Activated T-helper 1 cell treated with anti-CD3 and anti-CD28 coated beads, Interleukin-12 subunit alpha, Interleukin-12 subunit beta, Interleukin-2, Interleukin-4 antibody, amounts not matched to agents 30 ng/mL and 10 ng/mL and 1 ng/mL, durations not matched to agents 14 hours and 24 hours and 36 hours (primary cell): ENCODE results near the gene LPP. TPM values are rescaled to one million over a fixed set of nuclear protein-coding genes. Genes with fewer than 3 reads are reported as not detected.
A peak's percentile ranks its signal among the peaks of the same experiment; 100 is the strongest.

Experiments used
- DNase-seq: peaks from one replicate; pipeline ENCODE4 v3.0.0; 2021; ENCODE audit warnings: low spot score
- H3K27ac Mint-ChIP-seq: one replicate; pipeline ENCODE4 v1.8.0; 2021; ENCODE audit warnings: mild to moderate bottlenecking, mixed read lengths
- H3K27me3 Mint-ChIP-seq: one replicate; pipeline ENCODE4 v1.8.0; 2022; ENCODE audit warnings: mild to moderate bottlenecking, moderate library complexity, mixed read lengths; ENCODE audit not compliant: insufficient read depth
- H3K36me3 Mint-ChIP-seq: one replicate; pipeline ENCODE4 v1.8.0; 2021; ENCODE audit warnings: low read depth, mixed read lengths
- H3K4me1 Mint-ChIP-seq: one replicate; pipeline ENCODE4 v1.8.0; 2021; ENCODE audit warnings: low read depth, mixed read lengths
- H3K4me3 Mint-ChIP-seq: one replicate; pipeline ENCODE4 v1.8.0; 2021; ENCODE audit warnings: mild to moderate bottlenecking, moderate library complexity, mixed read lengths
- H3K9me3 Mint-ChIP-seq: one replicate; pipeline ENCODE4 v1.8.0; 2021; ENCODE audit warnings: mixed read lengths
- intact Hi-C: fragments of 100-400 bp; cut with micrococcal nuclease; formaldehyde crosslinking; loops from one replicate; pipeline ENCODE4 v1.15.1; 2024
- total RNA-seq: library from RNA; stranded (reverse); gene quantifications from 2 replicates; pipeline ENCODE4 v1.2.3, GENCODE V29; 2022

LPP gene
- total RNA-seq, 1 donor from 2014 or later: 38.2 TPM

DNA sequence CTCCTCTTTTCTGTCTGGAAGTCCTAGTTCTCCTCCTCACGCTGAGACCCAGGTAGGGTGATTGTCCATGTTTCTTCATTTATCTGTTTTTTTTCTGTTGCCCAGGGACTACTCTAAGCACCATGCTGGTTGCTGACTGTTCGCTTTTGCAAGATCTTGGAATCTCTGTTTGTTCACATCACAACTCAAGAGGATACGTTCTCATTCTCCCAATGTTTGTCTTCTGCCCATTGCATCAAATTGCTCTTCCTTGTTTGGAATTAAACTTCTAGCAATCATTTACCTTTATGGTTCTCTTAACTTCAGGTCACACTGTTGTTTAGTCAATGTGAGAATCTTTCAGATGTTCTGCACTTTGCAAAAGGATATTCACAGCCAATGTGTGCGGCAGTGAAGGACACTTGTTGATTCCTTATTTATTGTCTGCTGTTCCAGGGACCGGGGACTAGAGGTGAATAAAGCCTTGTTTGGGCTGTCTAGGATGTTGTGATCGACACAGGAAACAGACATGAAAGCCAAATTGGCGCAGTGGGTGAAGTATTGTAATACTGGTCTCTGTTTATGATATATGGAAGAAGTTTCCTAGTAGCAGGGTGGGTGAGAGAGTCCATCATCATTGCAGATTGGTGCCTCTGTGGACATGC lies 24.5 kb downstream of the LPP start:
- DNase-seq: no peak
- H3K4me3 Mint-ChIP-seq: no peak overlapping the region
- H3K27me3 Mint-ChIP-seq: no peaks in the 10 kb centered on the region
- peaks cover 39% of the 10 kb centered on the region for H3K36me3 Mint-ChIP-seq
- H3K4me1 Mint-ChIP-seq: peaks cover 58% of the 10 kb centered on the region
- intact Hi-C loops: no loop called here
- H3K9me3 Mint-ChIP-seq: no peaks in the 10 kb centered on the region
- H3K27ac Mint-ChIP-seq: peak overlapping the region; percentile 75

DNA sequence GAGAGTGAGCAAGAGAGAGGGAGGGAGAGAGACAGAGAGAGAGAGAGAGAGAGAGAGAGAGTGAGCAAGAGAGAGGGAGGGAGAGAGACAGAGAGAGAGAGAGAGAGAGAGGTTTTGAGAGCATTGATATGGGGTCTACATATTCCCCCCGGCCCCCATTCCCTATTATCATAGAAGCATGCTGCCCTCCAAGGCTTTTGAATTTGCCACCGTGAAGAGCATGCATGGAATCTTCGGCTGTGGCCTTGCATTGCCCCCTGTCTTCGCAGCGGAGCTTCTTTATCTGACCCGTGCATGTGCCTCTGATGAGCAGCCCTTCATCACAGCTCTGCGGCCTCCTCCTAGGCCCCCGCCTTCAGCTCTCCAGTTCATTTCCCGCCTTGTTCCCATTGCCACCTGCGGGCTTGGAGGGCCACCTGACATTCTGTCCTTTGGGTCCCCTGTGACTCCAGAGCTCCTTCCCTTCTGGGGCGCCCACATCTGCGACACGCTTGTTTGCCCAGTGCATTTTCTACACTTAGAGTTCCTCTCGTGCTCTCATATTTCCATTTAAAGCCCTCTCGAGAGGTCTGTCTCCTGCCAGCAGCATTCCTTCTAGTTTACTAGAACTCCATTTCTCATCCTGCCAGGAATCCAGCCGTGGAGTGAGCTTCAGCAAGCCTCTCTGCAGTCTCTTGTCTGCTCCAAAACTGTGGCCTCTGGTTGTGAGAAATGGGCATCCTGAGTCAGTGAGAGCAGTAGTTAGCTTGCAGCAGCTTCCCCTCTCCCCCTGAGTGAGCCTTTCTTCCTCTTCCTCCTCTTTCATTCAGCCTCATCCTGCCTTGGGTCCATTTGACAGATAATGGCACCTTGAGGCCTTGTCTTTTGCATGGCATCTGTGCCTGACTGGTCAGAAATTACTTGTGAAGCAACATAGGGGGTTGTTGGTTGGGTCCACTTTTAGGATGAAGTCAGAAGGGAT lies 25.3 kb downstream of the LPP start:
- H3K27me3 Mint-ChIP-seq: no peaks in the 10 kb centered on the region
- H3K9me3 Mint-ChIP-seq: no peaks in the 10 kb centered on the region
- peaks cover 40% of the 10 kb centered on the region for H3K36me3 Mint-ChIP-seq
- no peak overlapping the region for H3K4me3 Mint-ChIP-seq
- intact Hi-C loops: no loop called here
- H3K4me1 Mint-ChIP-seq: peaks cover 53% of the 10 kb centered on the region
- peak overlapping the region; percentile 75 for H3K27ac Mint-ChIP-seq
- DNase-seq: no peak

DNA sequence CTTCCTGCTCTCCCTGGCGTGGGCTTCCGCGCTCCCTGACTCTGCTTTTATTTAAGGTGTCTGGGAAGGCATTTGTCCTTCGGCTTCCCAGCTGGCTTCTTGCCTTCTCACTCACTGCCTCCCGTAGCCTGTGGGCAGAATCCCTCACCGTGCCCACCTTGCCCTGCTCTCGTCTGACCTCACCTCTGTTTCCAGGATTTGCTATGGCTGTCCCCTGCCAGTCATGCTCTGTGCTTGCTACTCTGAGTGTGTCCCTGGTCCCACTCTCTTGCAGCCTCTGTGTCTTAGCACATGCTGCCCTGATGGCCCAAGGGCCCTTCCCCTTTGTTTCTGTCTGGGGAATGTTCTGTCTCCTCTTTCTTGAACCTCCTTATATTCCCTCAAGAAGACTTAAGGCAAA lies 26.2 kb downstream of the LPP start:
- DNase-seq: no peak
- Mint-ChIP-seq H3K36me3 (peaks cover 36% of the 10 kb centered on the region), H3K27ac (no peak overlapping the region), H3K4me3 (no peak overlapping the region), H3K9me3 (no peaks in the 10 kb centered on the region), H3K4me1 (peaks cover 47% of the 10 kb centered on the region), H3K27me3 (no peaks in the 10 kb centered on the region)
- intact Hi-C loops: no loop called here

DNA sequence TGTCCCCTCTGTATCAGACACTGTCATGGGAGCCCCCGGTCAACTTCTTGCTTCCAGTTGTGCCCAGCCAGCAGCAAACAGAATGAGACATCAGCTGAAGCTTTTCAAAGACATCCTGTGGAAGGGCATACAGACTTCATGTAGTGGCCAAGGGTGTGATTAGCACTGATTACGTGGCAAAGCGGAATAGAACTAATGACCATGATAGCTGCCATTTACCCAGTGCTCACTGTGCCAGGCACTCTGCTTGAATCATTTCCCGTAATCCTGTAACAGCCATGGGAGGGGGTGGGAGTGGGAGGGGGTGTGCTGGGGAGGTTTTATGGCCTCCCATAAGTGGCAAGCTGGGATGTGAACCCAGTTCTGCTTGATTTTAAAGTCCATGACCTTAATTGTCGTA lies 29.5 kb downstream of the LPP start:
- H3K27ac Mint-ChIP-seq: no peak overlapping the region
- H3K4me1 Mint-ChIP-seq: peaks cover 44% of the 10 kb centered on the region
- no peaks in the 10 kb centered on the region for H3K27me3 Mint-ChIP-seq
- H3K9me3 Mint-ChIP-seq: no peaks in the 10 kb centered on the region
- DNase-seq: no peak
- no peak overlapping the region for H3K4me3 Mint-ChIP-seq
- peaks cover 20% of the 10 kb centered on the region for H3K36me3 Mint-ChIP-seq
- intact Hi-C loops: no loop called here

DNA sequence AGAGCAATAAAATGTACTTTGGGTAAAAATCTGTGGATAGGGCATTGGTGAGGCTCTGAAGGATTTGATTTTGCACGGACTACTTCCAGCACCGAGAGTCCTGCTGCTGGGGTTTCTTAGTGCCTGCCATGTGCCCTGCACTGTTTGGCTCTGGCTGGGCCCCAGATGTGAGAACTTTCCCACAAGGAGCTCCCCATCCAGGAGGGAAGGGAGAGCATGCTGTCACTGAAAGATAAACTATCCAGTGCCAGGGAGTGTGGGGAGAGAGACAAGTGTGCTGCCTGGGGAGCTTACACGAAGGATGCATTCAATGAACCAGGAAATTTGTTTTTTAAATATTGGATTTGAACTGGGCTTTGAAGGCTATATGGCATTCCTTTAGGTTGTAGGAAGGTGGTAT lies 30.2 kb downstream of the LPP start:
- Mint-ChIP-seq H3K27ac (no peak overlapping the region), H3K36me3 (peaks cover 22% of the 10 kb centered on the region), H3K9me3 (no peaks in the 10 kb centered on the region), H3K4me3 (no peak overlapping the region), H3K27me3 (no peaks in the 10 kb centered on the region), H3K4me1 (peaks cover 44% of the 10 kb centered on the region)
- DNase-seq: no peak
- intact Hi-C loops: no loop called here

DNA sequence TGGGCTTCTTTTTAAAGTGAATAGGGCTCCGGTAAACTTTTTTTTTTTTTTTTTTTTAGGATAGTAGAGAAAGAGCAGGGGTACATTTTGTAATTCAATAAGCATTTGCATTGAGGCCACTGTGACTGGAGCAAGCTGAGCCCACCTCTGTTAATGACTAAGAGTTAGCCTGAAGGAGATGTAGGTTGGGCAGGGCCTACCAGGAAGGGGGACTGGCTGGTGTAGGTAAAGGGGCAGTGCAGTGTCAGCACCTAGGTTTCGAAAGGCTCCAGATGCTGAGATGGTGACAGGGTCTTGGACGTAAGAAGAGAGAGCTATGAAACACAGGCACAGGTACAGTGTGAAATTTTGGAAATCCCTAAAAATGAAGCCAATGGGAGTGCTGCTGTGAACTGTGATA lies 30.7 kb downstream of the LPP start:
- Mint-ChIP-seq H3K36me3 (peaks cover 25% of the 10 kb centered on the region), H3K27ac (no peak overlapping the region), H3K9me3 (no peaks in the 10 kb centered on the region), H3K4me1 (peaks cover 44% of the 10 kb centered on the region), H3K4me3 (no peak overlapping the region), H3K27me3 (no peaks in the 10 kb centered on the region)
- intact Hi-C loops: no loop called here
- DNase-seq: no peak

DNA sequence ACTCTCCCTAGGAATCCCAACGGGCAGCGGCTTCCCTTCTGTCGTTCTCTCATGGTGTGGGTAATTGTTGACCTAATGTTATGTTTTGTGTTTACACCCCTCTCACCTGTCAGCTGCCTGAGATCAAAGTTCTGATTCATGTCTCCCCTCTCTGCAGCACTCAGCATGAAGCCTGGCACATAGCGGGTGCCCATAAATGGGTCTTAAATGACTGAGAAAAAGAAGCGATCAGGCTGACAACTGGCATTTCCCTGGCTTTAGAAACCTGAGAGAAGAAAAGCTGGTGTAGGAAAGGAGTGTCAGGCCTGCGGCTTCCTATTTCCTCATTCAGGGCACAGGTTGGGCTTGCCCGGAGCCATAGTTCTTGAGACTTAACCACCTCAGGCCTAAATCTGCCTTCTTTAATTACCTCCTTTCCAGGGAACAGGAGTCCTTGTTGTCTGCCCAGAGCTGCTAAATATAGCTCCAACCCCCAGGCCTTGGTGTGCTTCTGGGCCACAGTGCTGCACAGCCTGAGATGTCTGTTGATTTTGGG lies 31.8 kb downstream of the LPP start:
- Mint-ChIP-seq H3K27me3 (no peaks in the 10 kb centered on the region), H3K36me3 (peaks cover 25% of the 10 kb centered on the region), H3K27ac (peak overlapping the region; percentile 31), H3K9me3 (no peaks in the 10 kb centered on the region), H3K4me1 (peaks cover 45% of the 10 kb centered on the region), H3K4me3 (no peak overlapping the region)
- intact Hi-C loops: no loop called here
- DNase-seq: no peak

DNA sequence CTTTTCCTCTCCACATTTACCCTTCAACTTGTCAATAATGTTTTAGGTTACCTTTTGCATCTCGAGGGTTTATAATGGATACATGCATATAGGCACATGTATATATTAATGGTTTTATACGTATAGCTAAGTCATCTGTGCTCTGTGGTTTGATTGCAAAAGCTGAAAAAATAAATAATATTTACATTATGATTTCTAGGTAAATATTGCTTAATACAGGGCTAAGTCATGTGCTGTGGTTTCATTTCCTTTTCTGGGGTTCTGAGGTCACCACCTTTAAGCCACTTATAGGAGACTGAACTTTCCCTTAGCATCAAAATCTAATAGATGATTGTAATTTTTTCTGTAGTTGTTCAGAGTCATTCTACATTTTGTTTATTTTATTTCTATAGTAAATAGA lies 33.1 kb downstream of the LPP start:
- peaks cover 50% of the 10 kb centered on the region for H3K4me1 Mint-ChIP-seq
- no peak for DNase-seq
- intact Hi-C loops: no loop called here
- peaks cover 33% of the 10 kb centered on the region for H3K36me3 Mint-ChIP-seq
- no peak overlapping the region for H3K27ac Mint-ChIP-seq
- no peaks in the 10 kb centered on the region for H3K27me3 Mint-ChIP-seq
- H3K9me3 Mint-ChIP-seq: no peaks in the 10 kb centered on the region
- no peak overlapping the region for H3K4me3 Mint-ChIP-seq

DNA sequence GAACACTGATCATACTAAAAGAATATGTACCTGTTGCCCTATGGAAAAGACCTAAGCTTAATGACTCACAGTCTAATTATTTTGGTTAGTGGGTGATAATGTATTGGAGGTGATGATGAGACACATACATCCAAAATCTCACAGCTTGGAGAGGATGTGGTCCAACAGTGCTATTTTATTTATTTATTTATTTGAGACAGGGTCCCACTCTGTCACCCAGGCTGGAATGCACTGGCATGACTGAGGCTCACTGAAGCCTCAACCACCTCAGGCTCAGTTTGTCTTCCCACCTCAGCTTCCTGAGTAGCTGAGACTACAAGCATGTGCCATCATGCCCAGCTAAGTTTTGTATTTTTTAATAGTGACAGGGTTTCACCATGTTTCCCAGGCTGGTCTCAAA lies 35.0 kb downstream of the LPP start:
- peak overlapping the region; percentile 30 for H3K27ac Mint-ChIP-seq
- no peak for DNase-seq
- H3K27me3 Mint-ChIP-seq: no peaks in the 10 kb centered on the region
- intact Hi-C loops: loop anchor here (1.0 kb wide), 1 partner anchor 35 kb away; the partner anchor contains the start of gene LPP
- no peak overlapping the region for H3K4me3 Mint-ChIP-seq
- H3K9me3 Mint-ChIP-seq: no peaks in the 10 kb centered on the region
- peaks cover 29% of the 10 kb centered on the region for H3K36me3 Mint-ChIP-seq
- peaks cover 53% of the 10 kb centered on the region for H3K4me1 Mint-ChIP-seq

DNA sequence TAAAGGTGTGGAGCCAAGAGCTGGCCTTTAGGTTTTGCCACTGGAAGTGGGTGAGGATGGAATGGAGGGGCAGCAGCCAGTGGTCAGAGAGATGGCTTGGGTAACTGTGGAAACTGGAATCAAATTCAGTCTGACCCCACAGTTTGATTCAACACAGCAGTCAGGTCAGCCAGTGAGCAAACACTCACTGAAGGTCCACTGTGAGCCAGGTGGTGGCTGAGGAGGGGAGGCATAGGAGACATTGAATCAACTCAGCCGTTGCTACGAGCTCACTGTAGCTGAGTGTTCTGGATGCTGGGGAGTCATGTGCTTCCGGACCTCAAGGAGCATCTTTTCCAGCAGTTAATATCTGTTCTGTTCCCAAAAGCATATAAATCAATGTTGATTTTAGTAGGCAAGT lies 37.5 kb downstream of the LPP start:
- Mint-ChIP-seq H3K36me3 (peaks cover 31% of the 10 kb centered on the region), H3K27me3 (no peaks in the 10 kb centered on the region), H3K4me3 (no peak overlapping the region), H3K27ac (no peak overlapping the region), H3K9me3 (no peaks in the 10 kb centered on the region), H3K4me1 (peaks cover 52% of the 10 kb centered on the region)
- no peak for DNase-seq
- intact Hi-C loops: no loop called here

DNA sequence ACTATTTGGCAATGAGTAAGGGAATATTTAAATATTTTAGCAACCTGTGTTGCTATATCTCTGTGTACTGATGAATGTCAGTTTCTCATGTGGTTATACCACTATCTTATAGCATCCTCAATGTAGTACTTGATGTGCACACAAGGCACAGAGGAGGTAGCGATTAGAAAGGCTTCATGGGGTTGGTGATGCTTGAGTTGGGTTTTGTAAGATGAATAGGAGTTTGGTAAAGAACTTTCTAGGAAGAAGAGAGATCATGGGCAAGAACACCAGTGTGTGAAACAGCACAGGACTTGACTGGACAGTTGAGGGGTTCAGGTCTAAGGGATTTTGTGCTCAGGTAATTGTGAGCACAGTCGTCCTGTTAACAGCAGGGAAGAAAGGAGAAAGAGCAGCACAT lies 38.1 kb downstream of the LPP start:
- intact Hi-C loops: no loop called here
- DNase-seq: no peak
- Mint-ChIP-seq H3K4me3 (no peak overlapping the region), H3K36me3 (peaks cover 31% of the 10 kb centered on the region), H3K9me3 (no peaks in the 10 kb centered on the region), H3K27ac (no peak overlapping the region), H3K4me1 (peaks cover 52% of the 10 kb centered on the region), H3K27me3 (no peaks in the 10 kb centered on the region)

DNA sequence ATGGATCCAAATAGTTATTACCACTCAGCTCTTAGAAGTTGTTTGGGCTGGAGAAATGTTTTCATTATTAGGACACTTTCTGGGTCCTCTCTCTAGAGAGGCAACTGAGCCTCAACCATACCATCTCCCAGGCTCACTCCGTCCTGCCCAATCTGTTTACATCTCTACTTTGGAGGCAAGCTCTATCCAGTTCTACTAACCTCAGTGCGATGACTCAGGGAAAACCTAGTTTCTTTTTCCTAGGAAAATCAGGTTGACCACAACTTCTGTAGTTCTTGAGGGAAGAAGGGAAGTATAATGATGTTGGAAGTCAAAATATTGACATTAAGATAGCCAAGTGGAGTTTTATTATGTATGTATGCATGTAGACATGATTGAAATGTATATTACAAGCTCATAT lies 40.4 kb downstream of the LPP start:
- no peak overlapping the region for H3K4me3 Mint-ChIP-seq
- H3K9me3 Mint-ChIP-seq: no peaks in the 10 kb centered on the region
- no peaks in the 10 kb centered on the region for H3K27me3 Mint-ChIP-seq
- intact Hi-C loops: no loop called here
- no peak for DNase-seq
- H3K27ac Mint-ChIP-seq: no peak overlapping the region
- peaks cover 39% of the 10 kb centered on the region for H3K4me1 Mint-ChIP-seq
- peaks cover 28% of the 10 kb centered on the region for H3K36me3 Mint-ChIP-seq
